Measurements from ENCODE around the gene THOC1. TPM values are rescaled to one million over a fixed set of nuclear protein-coding genes. Genes with fewer than 3 reads are reported as not detected.

The THOC1 gene
- total and polyA plus RNA-seq, 2 donors (not counting 3 experiments of a cell fraction or from before 2014, with no cell fraction given): 12.0 to 50.5 TPM

- H3K4me1 ChIP-seq (ENCODE audit: control insufficient read depth, extremely low read depth, insufficient read depth, low read length): no peaks in the 10 kb centered on the region
- H3K4me2 ChIP-seq (ENCODE audit: insufficient read depth, low read length): no peak overlapping the region
- POLR2A ChIA-PET: no interaction called here
- H3K27ac ChIP-seq (ENCODE audit: insufficient read depth, low read depth, low read length): no peak overlapping the region
- intact Hi-C loops (cut with micrococcal nuclease) (no loop called here), dilution Hi-C loops (cut with MboI; ENCODE audit: extremely low pct_ligation_motif_present, low sequenced_read_pairs) (no loop called here)
- H2AFZ ChIP-seq (ENCODE audit: low read depth, low read length): no peak overlapping the region
- H3K27me3 ChIP-seq (ENCODE audit: control insufficient read depth in 2 of 2, insufficient read depth in 2 of 2, low read length in 2 of 2): no peaks in the 10 kb centered on the region
- no peak for DNase-seq (ENCODE audit: low read depth, low spot score)
- H3K9ac ChIP-seq (replicated peaks; ENCODE audit: extremely low read depth, insufficient read depth, low read length): no peak overlapping the region
- TF ChIP-seq CTCF (IDR thresholded peaks at IDR 0.05; ENCODE audit: extremely low read depth in 1 of 2, insufficient read depth in 1 of 2, low read depth in 1 of 2, low read length in 2 of 2): no peak
- TF ChIP-seq FOS (IDR thresholded peaks at IDR 0.05; ENCODE audit: borderline replicate concordance, insufficient read depth, low read length): no peak
- no peak for TF ChIP-seq MYC (IDR thresholded peaks at IDR 0.05; ENCODE audit: low read depth, low read length)
- TF ChIP-seq EZH2 (IDR thresholded peaks at IDR 0.05; ENCODE audit: borderline replicate concordance, low read depth, low read length, severe bottlenecking): no peak
- TF ChIP-seq POLR2AphosphoS5 (IDR thresholded peaks at IDR 0.05; ENCODE audit: insufficient read depth, low read depth, low read length): no peak
- TF ChIP-seq GATA2 (IDR thresholded peaks at IDR 0.05; ENCODE audit: insufficient read depth, insufficient read length, low read depth, low read length): no peak
- TF ChIP-seq, protein P1, sequence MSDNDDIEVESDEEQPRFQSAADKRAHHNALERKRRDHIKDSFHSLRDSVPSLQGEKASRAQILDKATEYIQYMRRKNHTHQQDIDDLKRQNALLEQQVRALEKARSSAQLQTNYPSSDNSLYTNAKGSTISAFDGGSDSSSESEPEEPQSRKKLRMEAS (IDR thresholded peaks at IDR 0.05; ENCODE audit: insufficient read depth, insufficient read length): no peak
- no peak for TF ChIP-seq POLR2A (IDR thresholded peaks at IDR 0.05; ENCODE audit: low read depth, low read length)
- TF ChIP-seq JUN (IDR thresholded peaks at IDR 0.05; ENCODE audit: borderline replicate concordance, insufficient read depth, insufficient read length, low read depth): no peak
- no peak for FAIRE-seq
- CTCF ChIA-PET: no interaction called here
- BruUV-seq (replicated peaks): no TSS peak
- no peaks in the 10 kb centered on the region for H3K9me1 ChIP-seq (replicated peaks; ENCODE audit: control insufficient read depth, extremely low read depth, insufficient read depth, low read length)
- H3K4me3 ChIP-seq (replicated peaks in 1 of 3; ENCODE audit: insufficient read depth in 1 of 3, low read depth in 1 of 3, low read length in 3 of 3): no peak overlapping the region
- no peaks in the 10 kb centered on the region for H3K9me3 ChIP-seq (replicated peaks; ENCODE audit: control insufficient read depth, insufficient read depth, low read length)
- no peaks in the 10 kb centered on the region for H3K79me2 ChIP-seq (ENCODE audit: control insufficient read depth, insufficient read depth, low read length)
- H4K20me1 ChIP-seq (replicated peaks; ENCODE audit: control insufficient read depth, extremely low read depth, insufficient read depth, low read length): no peaks in the 10 kb centered on the region
- no peaks in the 10 kb centered on the region for H3K36me3 ChIP-seq (ENCODE audit: control insufficient read depth in 2 of 2, extremely low read depth in 1 of 2, insufficient read depth in 2 of 2, low read length in 2 of 2)
Observed at GRCh38 chr18:274313-274712, 6.5 kb upstream of the THOC1 start.
